DND-41 (cell line): ENCODE results near the gene OGG1.

Experiments
- ATAC-seq: fragments of 200-7000 bp; cut with Tn5 transposase; 3 replicates; pipeline ENCODE4 v1.9.1; 2021; ENCODE audit warnings: low read depth; ENCODE audit not compliant: insufficient read depth
- DNase-seq: peaks from one replicate; pipeline ENCODE4 v3.0.0-alpha.2; 2020
- H2AFZ ChIP-seq: 2 replicates; pipeline ENCODE4 v1.6.0; 2012; ENCODE audit warnings: low read depth, low read length
- H3K27ac ChIP-seq: 2 replicates; pipeline ENCODE4 v1.5.1; 2012; ENCODE audit warnings: low read length, inconsistent platforms
- H3K27me3 ChIP-seq: fragments of 200-600 bp; sonication (generic); 2 replicates; pipeline ENCODE4 v1.6.0; 2012; ENCODE audit warnings: low read length, mild to moderate bottlenecking, inconsistent platforms; ENCODE audit not compliant: insufficient read depth, poor library complexity
- H3K36me3 ChIP-seq: 2 replicates; pipeline ENCODE4 v1.5.1; 2012; ENCODE audit warnings: low read length, inconsistent platforms; ENCODE audit not compliant: insufficient read depth
- H3K4me1 ChIP-seq: 2 replicates; pipeline ENCODE4 v1.5.1; 2012; ENCODE audit warnings: mild to moderate bottlenecking, low read length; ENCODE audit not compliant: insufficient read depth
- H3K4me2 ChIP-seq: 2 replicates; pipeline ENCODE4 v1.6.0; 2012; ENCODE audit warnings: mild to moderate bottlenecking, moderate library complexity, low read length, inconsistent platforms; ENCODE audit not compliant: insufficient read depth
- H3K4me3 ChIP-seq, 2 experiments: fragments of 200-600 bp in 1 of 2; shearing (Covaris generic) in 1 of 2; 2 replicates each; pipeline ENCODE4 v1.5.1; 2012 to 2016; ENCODE audit warnings: inconsistent platforms in 2 of 2, low read length in 2 of 2, mild to moderate bottlenecking in 2 of 2, low read depth in 1 of 2, moderate library complexity in 1 of 2
- H3K79me2 ChIP-seq: 2 replicates; pipeline ENCODE4 v1.6.0; 2012; ENCODE audit warnings: low read length, inconsistent platforms; ENCODE audit not compliant: insufficient read depth
- H3K9ac ChIP-seq: 2 replicates; pipeline ENCODE4 v1.6.0; 2012; ENCODE audit warnings: low read depth, mild to moderate bottlenecking, inconsistent platforms, low read length, moderate library complexity
- H3K9me3 ChIP-seq: 2 replicates; pipeline ENCODE4 v1.5.1; 2012; ENCODE audit warnings: low read length, moderate library complexity, mild to moderate bottlenecking, inconsistent platforms; ENCODE audit not compliant: insufficient read depth, severe bottlenecking
- H4K20me1 ChIP-seq: 2 replicates; pipeline ENCODE4 v1.6.0; 2012; ENCODE audit warnings: low read length; ENCODE audit not compliant: insufficient read depth
- CTCF ChIP-seq: IDR thresholded peaks from 2 replicates; pipeline ENCODE4 v1.5.1; 2012; ENCODE audit warnings: borderline replicate concordance, low read length, moderate library complexity, mild to moderate bottlenecking; ENCODE audit not compliant: poor library complexity, severe bottlenecking; ENCODE audit errors: extremely low read depth
- EZH2 ChIP-seq: IDR thresholded peaks from 3 replicates; pipeline ENCODE4 v1.6.1; 2012; ENCODE audit warnings: borderline replicate concordance, low read depth, mild to moderate bottlenecking, moderate library complexity, low read length, inconsistent platforms; ENCODE audit not compliant: severe bottlenecking

Gene OGG1

GRCh38 chr3:9729419-9729818, 20.3 kb upstream of the OGG1 start:
- H3K79me2 ChIP-seq: peaks cover 29% of the 10 kb centered on the region
- H3K4me1 ChIP-seq: peaks cover 30% of the 10 kb centered on the region
- no peak overlapping the region for H3K4me3 ChIP-seq
- DNase-seq (no peak), ATAC-seq (no peak)
- peaks cover 16% of the 10 kb centered on the region for H3K36me3 ChIP-seq
- no peaks in the 10 kb centered on the region for H3K9me3 ChIP-seq
- H3K9ac ChIP-seq: no peak overlapping the region
- TF ChIP-seq CTCF (no peak), EZH2 (no peak)
- peaks cover 22% of the 10 kb centered on the region for H4K20me1 ChIP-seq
- H3K27me3 ChIP-seq: no peaks in the 10 kb centered on the region
- H3K4me2 ChIP-seq: no peak overlapping the region
- no peak overlapping the region for H2AFZ ChIP-seq
- H3K27ac ChIP-seq: no peak overlapping the region

DNA sequence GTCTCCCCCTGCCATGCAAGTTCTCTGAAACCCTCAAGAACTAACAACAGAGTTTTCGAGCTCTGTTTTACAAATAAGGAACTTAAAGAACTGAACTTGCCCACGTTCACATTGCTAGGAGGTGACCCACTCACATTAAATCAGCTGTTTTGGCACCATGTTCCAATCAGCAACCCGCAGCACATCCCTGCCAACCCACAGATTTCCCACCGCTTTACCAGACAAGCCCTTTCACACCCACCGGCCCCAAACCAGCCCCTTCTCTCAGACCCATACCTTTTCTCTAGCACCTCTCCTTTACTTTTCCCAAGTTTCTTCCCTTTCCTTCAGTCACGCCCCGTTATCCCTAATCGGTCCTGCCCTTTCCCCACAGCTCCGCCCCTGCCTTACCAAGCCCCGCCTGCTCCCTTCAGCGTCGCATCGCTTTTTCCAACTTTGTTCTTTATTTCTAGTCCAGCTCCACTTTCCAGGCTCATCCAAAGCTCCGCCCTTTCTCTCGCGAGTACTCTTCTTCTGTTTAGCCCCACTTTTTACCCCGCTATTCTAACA, 19.0 kb upstream of the OGG1 start:
- H3K4me2 ChIP-seq: peak overlapping the region; percentile 80
- H3K4me3 ChIP-seq: peak overlapping the region; percentile 41 to 63; a peak in 3 of 4 replicates
- H3K9me3 ChIP-seq: no peaks in the 10 kb centered on the region
- peaks cover 42% of the 10 kb centered on the region for H3K79me2 ChIP-seq
- DNase-seq: no peak
- H3K9ac ChIP-seq: peak overlapping the region; percentile 35
- peak overlapping the region; percentile 70 for H2AFZ ChIP-seq
- ATAC-seq: peak; percentile 67
- H3K27ac ChIP-seq: peak overlapping the region; percentile 74
- peaks cover 30% of the 10 kb centered on the region for H3K36me3 ChIP-seq
- H3K4me1 ChIP-seq: peaks cover 38% of the 10 kb centered on the region
- peaks cover 28% of the 10 kb centered on the region for H4K20me1 ChIP-seq
- TF ChIP-seq CTCF (no peak), EZH2 (no peak)
- no peaks in the 10 kb centered on the region for H3K27me3 ChIP-seq

GRCh38 chr3:9731206-9732079, 18.3 kb upstream of the OGG1 start, which contains the start of gene BRPF1:
Gene BRPF1, plus strand, starts transcription at chr3:9731735. Its CDS starts 2,406 bp downstream, at chr3:9734141.
- peak; percentile 100 for DNase-seq

More at GRCh38 chr3:9731206-9732079, 18.3 kb upstream of the OGG1 start, which contains the start of gene BRPF1:
- Histone ChIP-seq H3K79me2 (peaks cover 46% of the 10 kb centered on the region), H3K4me1 (peaks cover 38% of the 10 kb centered on the region), H3K27ac (peak within 1 kb of the TSS; percentile 100), H3K4me3 (peak within 1 kb of the TSS; percentile 84 to 88), H3K9ac (peak within 1 kb of the TSS; percentile 96), H3K27me3 (no peaks in the 10 kb centered on the region), H4K20me1 (peaks cover 31% of the 10 kb centered on the region), H3K9me3 (no peaks in the 10 kb centered on the region), H2AFZ (peak within 1 kb of the TSS; percentile 98), H3K4me2 (peak within 1 kb of the TSS; percentile 95), H3K36me3 (peaks cover 36% of the 10 kb centered on the region)
- peak; percentile 95 for ATAC-seq
- TF ChIP-seq EZH2 (no peak), CTCF (peak; percentile 21)
